ENCODE results near the gene PLA1A.

DNA sequence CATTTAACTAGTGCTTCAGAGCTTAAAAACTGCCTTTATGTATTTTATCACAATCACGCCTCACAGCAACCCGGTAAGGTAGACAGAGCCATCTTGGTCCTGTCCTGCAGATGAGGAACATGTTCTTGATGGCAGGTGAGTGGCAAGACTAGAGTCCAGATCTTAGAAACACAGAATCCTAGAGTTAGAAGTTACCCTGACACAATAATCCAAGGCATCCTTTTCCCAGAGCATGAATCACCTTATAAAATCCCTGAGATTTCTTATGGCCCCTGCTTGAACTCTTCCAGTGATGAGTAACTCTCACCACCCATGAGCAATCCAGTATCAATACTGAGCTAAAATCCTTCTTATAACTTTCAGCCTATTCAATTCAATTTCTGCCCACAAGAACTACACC, 45.8 kb downstream of the PLA1A start:
- TF ChIP-seq EZH2phosphoT487 (IDR thresholded peaks at IDR 0.05; ENCODE audit: insufficient read depth, low read depth) = no peak
- no peak for TF ChIP-seq EZH2 (IDR thresholded peaks at IDR 0.05; ENCODE audit: insufficient read depth, poor library complexity, severe bottlenecking)

Data from GM23248 (cell line).